GM20431 (cell line): ENCODE measurements around the gene MMP14.

Source experiments
- in situ Hi-C: fragments of 300-500 bp; cut with MseI, MboI; formaldehyde crosslinking; loops from one replicate; pipeline ENCODE4 v1.15.0; 2020; ENCODE audit warnings: low sequenced_read_pairs; ENCODE audit not compliant: unreplicated experiment

MMP14 gene

GRCh38 chr14:22813145-22813544 lies 23.2 kb upstream of the MMP14 start:
- in situ Hi-C loops = no loop called here

GRCh38 chr14:22814373-22814772 lies 22.0 kb upstream of the MMP14 start:
- in situ Hi-C loops = no loop called here

DNA sequence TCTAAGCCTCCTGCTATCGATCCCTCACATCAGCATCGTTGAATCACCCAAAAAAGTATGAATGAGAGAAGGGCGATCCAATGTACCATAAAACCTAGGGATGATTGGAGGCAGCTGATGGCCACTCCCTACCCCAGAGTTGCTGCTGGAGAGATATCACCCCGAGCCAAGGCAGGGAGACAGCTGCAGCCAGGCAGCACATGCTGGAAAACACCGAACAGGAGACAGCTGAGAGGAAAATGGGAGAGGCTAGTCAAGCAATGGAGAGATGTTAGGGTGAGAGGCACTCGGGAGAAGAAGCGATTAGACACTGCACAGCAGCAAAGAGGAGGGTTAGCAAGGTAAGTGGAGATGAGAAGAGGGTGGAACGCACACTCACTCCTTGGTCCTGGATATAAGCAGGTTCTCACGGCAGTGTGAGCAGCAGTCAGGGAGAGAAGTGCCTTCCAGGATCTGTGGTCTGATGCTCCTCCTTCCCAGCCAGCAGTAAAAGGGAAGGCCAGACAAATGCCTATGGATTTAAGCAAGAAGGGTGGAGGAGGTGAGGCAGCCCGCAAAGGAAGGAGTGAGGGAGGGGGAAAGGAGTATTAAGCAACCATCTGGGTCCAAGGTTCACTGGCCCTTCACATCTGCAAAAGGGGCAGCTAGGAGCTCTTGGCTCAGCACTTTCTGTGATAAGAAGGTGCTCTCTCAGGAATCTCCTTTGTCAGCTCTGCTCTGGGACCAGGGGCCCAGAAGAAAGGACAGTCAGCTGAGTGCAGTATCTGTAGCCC lies 21.3 kb upstream of the MMP14 start, which contains the start of gene SLC7A7:
Gene SLC7A7, minus strand, starts transcription at position 495 of the 773 bp plus-strand sequence. CDS start 2,037 bp downstream, outside the sequence.
- in situ Hi-C loops = no loop called here

- in situ Hi-C loops = no loop called here
These were observed 17.0 kb upstream of the MMP14 start for GRCh38 chr14:22819151-22819988.

GRCh38 chr14:22820731-22821130 lies 15.7 kb upstream of the MMP14 start:
- in situ Hi-C loops = no loop called here

- in situ Hi-C loops = no loop called here
These were observed 15.0 kb upstream of the MMP14 start for GRCh38 chr14:22821193-22822015.

GRCh38 chr14:22822016-22822570 lies 14.3 kb upstream of the MMP14 start:
- in situ Hi-C loops = no loop called here

- in situ Hi-C loops = no loop called here
These were observed 13.8 kb upstream of the MMP14 start for GRCh38 chr14:22822571-22823098.

GRCh38 chr14:22824711-22825359 lies 11.6 kb upstream of the MMP14 start:
- in situ Hi-C loops = loop anchor here (25.0 kb wide), 1 partner anchor 438 kb away; no protein-coding TSS in a partner anchor

DNA sequence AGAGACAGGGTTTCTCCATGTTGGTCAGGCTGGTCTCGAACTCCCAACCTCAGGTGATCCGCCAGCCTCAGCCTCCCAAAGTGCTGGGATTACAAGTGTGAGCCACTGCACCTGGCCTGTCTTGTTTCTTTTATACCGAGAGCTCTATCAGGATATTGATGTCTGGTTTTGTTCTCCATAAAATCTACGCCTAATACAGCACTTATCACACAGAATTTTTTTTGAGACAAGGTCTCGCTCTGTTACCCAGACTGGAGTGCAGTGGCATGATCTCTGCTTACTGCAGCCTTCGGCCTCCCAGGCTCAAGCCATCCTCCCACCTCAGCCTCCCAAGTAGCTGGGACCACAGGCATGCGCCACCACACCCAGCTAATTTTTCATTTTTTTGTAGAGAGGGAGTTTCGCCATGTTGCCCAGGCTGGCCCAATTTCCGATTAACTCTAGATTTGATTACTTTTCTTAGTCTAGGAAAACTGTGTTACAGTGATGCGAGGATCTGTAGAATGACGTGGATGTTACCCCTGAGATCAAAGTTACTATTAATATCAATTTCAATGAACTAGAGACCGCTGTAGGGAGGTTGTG lies 7.2 kb upstream of the MMP14 start:
- in situ Hi-C loops = loop anchor here (25.0 kb wide), 1 partner anchor 442 kb away; no protein-coding TSS in a partner anchor

GRCh38 chr14:22829661-22830442 lies 6.5 kb upstream of the MMP14 start, which contains the start of gene MRPL52:
Gene MRPL52, plus strand, starts transcription at chr14:22829887. Its CDS starts 26 bp downstream, at chr14:22829913.
- in situ Hi-C loops = loop anchor here (25.0 kb wide), 1 partner anchor 443 kb away; no protein-coding TSS in a partner anchor

DNA sequence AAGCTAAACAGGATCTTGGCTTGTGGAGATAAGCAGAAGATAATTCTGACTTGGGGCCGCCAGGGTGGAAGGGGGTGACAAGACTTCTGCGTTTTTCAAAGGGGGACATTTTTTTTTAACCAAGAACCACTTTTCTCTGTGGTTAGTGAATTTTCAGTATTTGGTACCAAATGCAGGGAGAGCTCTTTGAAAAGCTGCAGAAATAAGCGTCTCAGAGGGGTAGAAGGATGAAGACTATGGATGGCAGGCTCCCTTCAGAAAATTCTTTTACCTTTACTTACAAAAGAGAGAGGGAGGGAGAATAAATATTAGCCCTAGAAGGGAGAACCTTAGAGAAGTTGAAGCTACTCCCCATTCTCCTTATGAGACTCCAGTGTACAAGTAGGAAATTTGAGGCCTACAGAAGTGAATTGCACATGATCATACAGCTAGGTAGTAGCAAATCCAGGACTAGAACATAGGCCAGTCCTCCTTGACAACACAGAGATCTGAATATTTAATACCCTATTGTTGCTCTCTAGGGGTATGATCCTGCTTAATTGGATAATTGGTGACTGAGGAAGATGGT lies 5.9 kb upstream of the MMP14 start:
- in situ Hi-C loops = loop anchor here (25.0 kb wide), 1 partner anchor 443 kb away; no protein-coding TSS in a partner anchor

- in situ Hi-C loops = loop anchor here (25.0 kb wide), 1 partner anchor 448 kb away; no protein-coding TSS in a partner anchor
These were observed 880 bp upstream of the MMP14 start for GRCh38 chr14:22835505-22835904.

DNA sequence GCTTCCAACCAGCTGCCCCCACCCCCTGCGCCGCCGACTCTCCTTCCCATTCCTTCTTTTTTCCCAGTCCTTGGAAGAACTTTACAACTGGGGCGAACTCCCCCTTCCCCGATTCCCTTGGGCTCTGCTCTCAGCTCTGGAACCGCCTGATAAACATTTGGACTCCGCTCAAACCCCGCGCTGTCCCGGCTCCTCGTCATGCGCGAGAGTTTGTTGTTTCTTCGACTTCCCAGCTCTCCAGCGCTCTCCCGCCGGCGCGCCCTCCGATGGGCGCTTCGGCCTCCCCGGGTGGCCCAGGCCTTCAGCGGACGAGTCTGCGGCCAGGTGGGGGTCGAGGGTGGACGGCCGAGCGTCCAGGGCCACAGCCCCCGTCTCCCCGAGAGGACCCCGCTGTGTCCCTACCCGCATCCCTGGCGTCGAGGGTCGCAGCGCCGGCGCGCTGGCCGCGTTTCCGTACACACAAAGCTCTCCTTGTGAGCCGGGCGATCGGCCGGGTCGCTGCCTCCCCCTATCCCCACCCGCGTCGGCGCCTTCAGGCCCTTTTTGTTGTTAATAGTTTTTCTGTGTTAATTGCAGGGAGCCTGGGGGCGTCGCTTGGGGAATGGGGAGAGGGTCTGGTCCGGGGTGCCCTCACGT lies 847 bp downstream of the MMP14 start:
- in situ Hi-C loops = loop anchor here (25.0 kb wide), 1 partner anchor 450 kb away; no protein-coding TSS in a partner anchor

DNA sequence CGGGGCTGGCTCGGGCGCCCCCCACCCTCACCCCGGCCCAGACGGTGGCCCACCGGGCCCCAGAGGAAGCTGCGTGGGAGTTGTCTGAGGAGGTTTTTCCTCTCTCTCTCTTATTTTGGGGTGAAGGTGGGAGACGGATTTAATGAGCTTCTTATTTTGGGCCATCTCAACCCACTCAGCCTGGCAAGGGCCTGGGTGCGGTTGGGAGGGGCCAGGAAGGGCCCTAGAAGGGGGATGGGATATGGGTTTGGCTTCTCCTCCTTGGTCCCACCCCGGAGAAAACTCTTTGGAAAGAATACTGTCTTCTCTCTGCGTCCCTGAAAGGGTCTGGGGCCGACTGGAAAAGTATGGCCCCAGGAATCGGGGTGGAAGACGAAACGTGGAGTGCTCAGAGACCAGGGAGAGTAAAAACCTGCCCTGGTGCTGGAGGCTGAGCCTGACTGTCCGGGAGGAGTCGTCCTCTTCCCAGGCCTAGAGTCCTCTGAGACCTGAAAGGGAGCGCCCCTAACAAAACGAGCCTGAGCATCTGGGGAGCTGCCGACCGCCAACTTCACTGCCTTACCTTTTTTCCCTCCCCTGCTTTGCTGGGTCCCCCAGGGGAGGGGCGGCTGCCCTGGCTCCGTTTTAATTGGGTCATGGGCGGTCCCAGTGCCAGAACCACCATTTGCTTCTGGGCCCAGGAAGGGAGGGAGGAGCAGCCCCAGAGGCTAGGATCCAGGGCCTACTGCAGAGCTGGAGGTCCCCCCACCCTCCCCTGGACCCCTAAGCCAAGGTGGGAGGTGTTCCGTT lies 1.6 kb downstream of the MMP14 start:
- in situ Hi-C loops = loop anchor here (25.0 kb wide), 1 partner anchor 451 kb away; no protein-coding TSS in a partner anchor

DNA sequence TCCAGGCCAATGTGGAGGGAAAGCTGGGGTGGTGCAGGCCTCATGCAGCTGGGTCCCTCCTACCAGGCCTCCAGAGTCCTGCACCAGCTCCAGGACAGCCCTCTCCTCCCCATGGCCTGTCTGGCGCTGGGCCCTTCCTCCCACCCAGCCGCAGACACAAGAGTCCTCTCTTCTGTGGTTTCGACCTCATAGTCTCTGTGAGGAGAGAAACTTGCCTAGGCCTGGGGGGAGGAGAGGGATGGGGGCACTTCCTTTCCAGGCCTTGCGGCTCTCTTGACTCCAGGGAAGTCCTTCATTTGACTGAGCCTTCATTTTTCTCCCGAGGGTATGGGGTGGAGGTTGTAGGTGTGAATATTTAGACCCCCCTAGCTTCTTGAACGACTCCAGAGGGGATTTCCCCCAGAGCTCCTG lies 2.3 kb downstream of the MMP14 start:
- in situ Hi-C loops = loop anchor here (25.0 kb wide), 1 partner anchor 451 kb away; no protein-coding TSS in a partner anchor
